Amniotic epithelial cell (primary cell): ENCODE data around the gene APOC4.
A peak's percentile ranks its signal among the peaks of the same experiment; 100 is the strongest.
"Not testable (repeated sequence)": the region's sequence is repeated elsewhere in the genome, so short reads cannot be mapped to it uniquely, and the experiment has no call there.

Experiments used
- DNase-seq: peaks from one replicate; pipeline ENCODE4 v3.0.0-alpha.2; 2010; ENCODE audit warnings: low read depth

The APOC4 gene

DNA sequence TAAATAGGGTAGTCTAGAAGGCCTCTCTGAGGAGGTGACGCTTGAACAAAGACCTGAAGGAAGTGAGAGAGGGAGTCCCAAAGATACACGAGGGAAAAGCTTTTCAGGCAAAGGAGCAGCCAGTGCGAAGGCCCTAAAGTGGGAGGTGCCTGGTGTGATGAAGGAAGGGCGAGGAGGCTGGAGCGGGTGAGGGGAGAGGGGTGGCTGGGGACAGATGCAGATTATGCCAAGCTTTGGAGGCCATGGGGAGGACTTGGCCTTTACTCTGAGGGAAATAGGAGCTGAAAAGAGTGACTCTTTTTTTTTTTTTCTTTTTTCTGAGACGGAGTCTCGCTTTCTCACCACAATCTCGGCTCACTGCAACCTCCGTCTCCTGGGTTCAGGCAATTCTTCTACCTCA lies 16.1 kb downstream of the APOC4 start:
- DNase-seq: no peak

DNA sequence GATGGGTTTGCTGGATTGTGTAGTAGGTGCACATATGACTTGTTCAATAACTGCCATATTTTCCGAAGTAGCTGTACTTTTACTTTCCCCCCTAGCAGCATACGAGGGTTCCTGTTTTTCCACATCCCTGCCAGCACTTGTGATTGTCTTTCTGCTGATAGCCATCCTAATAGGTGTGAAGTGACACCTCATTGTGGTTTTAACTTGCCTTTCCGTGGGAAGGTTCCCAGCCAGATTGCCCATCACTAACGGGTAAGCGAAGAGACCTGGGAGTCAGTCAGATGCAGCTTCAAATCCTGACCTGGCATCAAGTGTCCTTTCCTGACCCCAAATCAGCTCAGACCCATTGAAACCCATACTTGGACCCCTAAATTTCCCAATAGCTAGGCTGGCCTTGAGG lies 17.7 kb downstream of the APOC4 start:
- DNase-seq: no peak

DNA sequence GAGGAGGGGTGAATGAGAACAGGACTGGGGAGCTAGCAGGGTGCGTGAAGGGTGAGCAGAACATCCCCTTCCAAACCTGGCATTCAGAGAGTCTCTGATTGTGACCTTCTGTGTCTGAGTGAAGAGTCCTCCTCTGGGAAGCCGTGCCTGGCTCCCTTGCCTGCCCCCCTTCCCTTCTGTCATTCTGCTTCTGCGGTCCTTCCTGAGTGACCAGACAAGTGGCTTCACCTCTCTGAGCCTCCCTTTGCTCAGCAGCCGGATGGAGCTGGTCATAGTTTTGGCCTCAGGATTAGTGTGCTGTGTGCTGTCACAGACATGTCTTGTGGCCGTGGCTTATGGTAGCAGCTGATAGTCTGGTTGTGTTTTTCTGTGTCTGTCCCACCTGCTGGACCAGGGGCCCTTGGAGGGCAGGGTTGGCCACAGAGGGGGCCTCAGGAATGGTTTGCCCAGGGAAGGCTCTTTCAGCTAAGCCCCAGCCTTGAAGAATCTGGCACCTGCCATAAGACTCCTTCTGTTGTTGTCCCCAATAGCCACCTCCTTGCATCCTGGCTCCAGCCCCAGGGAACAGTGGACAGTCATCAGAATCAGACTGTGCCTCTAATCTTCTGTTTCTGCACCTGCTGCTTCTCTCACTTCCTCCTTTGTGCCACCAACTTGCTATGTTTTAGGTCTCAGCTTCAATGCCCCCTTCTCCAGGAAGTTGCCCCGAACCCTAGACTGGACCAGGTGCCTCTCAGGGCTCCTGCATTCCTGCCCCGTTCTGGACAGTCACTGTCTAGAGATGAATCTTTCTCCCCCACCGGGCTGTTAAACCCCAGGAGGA lies 19.1 kb downstream of the APOC4 start:
- no peak for DNase-seq

- no peak for DNase-seq
These were observed 19.8 kb downstream of the APOC4 start for GRCh38 chr19:44961821-44962220.

- DNase-seq: no peak
These were observed 26.1 kb downstream of the APOC4 start for GRCh38 chr19:44968118-44968517.

DNA sequence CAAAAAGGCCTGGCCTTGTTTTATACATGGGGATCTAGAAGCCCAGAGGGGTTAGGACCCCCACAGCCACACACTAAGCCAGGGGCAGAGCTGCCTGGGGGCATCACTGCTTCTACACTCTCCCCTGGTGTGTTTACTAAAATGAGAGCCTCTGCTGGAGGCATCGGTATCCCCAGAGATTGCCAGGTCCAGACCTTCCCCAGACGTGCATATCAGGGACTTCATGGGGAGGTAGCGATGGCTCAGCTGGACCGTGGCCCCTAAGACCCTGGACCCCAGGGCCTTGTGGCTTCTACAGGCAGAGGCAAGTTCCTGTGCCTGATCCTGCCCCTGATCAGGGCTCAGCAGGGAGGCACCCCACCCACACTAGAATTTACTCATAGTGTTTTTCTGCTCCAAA lies 26.6 kb downstream of the APOC4 start:
- no peak for DNase-seq

DNA sequence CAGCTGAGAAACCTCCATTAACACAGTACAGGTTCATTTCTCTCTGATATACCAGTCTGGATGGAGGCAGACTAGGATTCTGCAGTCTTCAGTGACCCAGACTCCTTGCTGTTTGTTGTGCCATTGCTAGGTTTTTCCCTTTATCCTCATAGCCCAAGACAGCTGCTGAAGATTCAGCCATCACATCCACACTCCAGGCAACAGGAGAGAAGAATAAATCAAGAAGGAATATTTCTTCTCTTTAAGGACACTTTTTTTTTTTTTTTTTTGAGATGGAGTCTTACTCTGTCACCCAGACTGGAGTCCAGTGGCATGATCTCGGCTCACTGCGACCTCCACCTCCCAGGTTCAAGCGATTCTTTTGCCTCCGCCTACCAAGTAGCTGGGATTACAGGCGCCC lies 27.4 kb downstream of the APOC4 start:
- DNase-seq: no peak

DNA sequence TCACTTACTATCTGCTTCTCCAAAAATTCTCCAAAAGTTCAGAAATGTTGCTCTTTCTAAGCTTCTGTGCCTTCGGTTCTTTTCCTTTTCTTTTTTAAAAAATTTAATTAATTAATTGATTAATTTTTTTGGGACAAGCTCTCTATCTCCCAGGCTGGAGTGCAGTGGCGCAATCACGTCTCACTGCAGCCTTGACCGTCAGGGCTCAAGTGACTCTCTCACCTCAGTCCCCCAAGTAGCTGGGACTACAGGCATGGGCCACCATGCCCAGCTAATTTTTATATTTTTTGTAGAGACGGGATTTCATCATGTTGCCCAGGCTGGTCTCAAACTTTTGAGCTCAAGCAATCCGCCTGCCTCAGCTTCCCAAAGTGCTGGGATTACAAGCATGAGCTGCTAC lies 29.4 kb downstream of the APOC4 start:
- DNase-seq: not testable (repeated sequence)

DNA sequence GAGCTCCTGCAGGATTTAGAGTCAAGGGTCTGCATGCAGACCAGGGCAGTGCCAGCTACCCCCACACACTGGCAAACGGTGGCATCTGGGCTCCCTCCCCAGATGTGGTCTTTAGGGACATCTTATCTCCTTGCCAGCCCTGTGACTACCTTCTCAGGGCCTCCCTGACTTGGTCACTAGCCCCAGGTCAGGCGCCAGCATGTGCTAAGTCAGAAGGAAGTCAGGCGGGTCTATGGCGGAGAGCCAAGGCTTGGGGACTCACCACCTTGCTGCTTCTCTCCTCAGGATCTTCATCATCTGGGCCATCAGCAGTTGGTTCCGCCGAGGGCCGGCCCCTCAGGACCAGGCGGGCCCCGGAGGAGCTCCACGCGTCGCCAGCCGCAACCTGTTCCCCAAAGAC lies 30.8 kb downstream of the APOC4 start:
- DNase-seq: no peak

- DNase-seq: no peak
These were observed 32.1 kb downstream of the APOC4 start for GRCh38 chr19:44973982-44974735.

- no peak for DNase-seq
These were observed 32.8 kb downstream of the APOC4 start for GRCh38 chr19:44974857-44975256.

GRCh38 chr19:44975444-44975843 lies 33.4 kb downstream of the APOC4 start:
- no peak for DNase-seq

DNA sequence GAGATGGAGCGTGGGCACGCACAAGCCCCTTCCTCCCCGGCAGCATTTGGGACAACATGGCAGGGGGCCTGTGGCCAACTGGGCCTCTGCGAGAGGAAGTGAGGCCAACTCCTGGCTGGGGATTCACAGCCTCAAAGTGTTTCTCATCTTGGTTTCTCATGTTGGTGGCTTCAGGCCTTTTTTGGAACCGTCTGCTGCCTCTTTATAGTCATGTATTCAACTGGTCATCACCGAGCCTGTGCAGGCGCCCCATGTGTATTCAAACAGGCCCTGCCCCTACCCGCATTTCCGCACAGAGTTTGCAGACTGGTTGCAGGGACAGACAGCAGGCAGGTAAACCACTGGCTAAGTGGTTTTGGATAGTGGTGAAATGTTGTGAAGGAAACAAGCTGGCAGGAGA lies 42.0 kb downstream of the APOC4 start:
- DNase-seq: no peak

DNA sequence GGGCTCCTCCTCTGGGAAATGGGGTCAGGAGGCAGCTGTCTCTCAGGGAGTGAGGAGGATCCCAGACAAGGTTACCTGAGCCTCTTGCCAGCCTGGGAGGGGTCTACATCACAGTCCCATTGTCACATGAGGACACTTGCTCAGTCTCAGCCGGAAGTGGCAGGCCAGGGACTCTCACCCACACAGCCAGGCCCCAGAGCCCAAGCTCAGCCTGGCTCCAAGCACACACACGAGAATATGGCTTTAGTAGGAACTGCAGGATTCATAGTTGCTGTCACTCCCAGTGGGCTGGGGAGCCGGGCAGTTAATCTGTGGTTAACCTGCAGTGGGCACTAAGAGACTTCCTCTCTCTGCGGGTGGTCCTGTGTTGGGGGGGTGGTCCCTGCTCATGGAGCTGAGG lies 43.4 kb downstream of the APOC4 start:
- DNase-seq: no peak

DNA sequence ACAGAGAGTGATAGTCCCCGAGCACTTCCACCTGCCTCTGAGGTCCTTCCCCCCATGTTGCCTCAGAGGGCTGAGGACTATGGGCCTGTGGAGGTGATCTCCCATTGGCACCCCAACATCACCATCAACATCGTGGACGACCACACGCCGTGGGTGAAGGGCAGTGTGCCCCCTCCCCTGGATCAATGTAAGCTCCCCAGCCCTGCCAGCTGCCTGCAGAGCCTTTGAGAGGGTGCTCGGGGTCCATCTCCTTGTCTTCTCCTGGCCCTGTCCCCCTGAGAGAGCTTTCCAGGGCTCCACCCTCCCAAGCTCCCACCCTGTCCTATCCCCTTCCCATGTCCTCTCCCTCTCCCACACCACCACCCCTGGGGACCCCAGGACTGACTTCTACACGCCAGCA lies 44.4 kb downstream of the APOC4 start:
- DNase-seq: no peak

DNA sequence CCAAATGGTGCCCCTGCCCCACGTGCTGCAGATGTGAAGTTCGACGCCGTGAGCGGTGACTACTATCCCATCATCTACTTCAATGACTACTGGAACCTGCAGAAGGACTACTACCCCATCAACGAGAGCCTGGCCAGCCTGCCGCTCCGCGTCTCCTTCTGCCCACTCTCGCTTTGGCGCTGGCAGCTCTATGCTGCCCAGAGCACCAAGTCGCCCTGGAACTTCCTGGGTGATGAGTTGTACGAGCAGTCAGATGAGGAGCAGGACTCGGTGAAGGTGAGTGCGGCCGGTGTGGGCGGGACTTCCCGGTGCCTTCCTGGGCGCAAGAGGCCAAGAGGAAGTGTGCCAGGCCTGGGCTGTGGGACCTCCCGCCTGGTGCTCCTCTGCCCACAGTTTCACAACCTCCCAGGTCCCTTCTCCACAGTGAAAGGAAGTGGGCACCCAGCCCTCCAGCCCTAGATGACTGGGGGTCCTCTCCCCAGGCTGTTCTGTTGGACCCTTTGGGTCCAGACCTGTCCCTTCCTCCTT lies 45.2 kb downstream of the APOC4 start:
- no peak for DNase-seq

GRCh38 chr19:44988273-44988672 lies 46.2 kb downstream of the APOC4 start:
- DNase-seq: no peak

- DNase-seq: peak; percentile 51
These were observed 47.0 kb downstream of the APOC4 start for GRCh38 chr19:44988896-44989556.

DNA sequence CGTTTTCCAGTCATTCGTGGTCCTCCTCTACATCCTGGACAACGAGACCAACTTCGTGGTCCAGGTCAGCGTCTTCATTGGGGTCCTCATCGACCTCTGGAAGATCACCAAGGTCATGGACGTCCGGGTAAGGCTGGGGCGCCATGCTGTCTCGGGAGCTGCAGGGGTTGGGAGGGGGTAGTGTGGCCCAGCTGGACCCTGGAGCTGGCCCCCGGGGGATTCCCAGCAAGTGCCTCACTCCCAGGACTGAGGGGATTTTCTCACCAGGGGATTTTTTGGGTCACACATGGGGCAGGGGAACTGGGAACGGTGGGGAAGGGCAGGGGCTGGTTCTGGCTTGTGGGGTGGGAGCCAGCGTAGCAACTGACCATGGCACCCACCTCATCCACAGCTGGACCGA lies 48.4 kb downstream of the APOC4 start:
- DNase-seq: no peak

- no peak for DNase-seq
These were observed 48.9 kb downstream of the APOC4 start for GRCh38 chr19:44990966-44991365.

GRCh38 chr19:44992336-44993163 lies 50.5 kb downstream of the APOC4 start:
- no peak for DNase-seq

GRCh38 chr19:44993526-44993925 lies 51.5 kb downstream of the APOC4 start:
- no peak for DNase-seq
